Neural progenitor cell (in vitro differentiated cells): ENCODE data around the gene FKBP1A. TPM values are rescaled to one million over a fixed set of nuclear protein-coding genes. Genes with fewer than 3 reads are reported as not detected.
"Not testable (repeated sequence)": the region's sequence is repeated elsewhere in the genome, so short reads cannot be mapped to it uniquely, and the experiment has no call there.

ENCODE experiments used
- DNase-seq: peaks from one replicate; pipeline ENCODE4 v3.0.0-alpha.2; 2016; ENCODE audit warnings: low spot score
- H2AFZ ChIP-seq: fragments of 200-600 bp; sonication (generic); replicated peaks from 2 replicates; pipeline ENCODE4 v1.6.1; 2016; ENCODE audit warnings: antibody characterized with exemption
- H3F3A ChIP-seq: fragments of 200-600 bp; sonication (generic); 2 replicates; pipeline ENCODE4 v1.6.1; 2016; ENCODE audit warnings: antibody characterized with exemption, low read depth
- H3K27ac ChIP-seq: fragments of 200-600 bp; sonication (generic); 2 replicates; pipeline ENCODE4 v1.5.1; 2016; ENCODE audit warnings: mild to moderate bottlenecking
- H3K27me3 ChIP-seq: fragments of 200-600 bp; sonication (generic); 2 replicates; pipeline ENCODE4 v1.6.1; 2016; ENCODE audit warnings: mild to moderate bottlenecking, moderate library complexity
- H3K36me3 ChIP-seq: fragments of 200-600 bp; sonication (generic); 2 replicates; pipeline ENCODE4 v1.5.1; 2016
- H3K4me1 ChIP-seq: fragments of 200-600 bp; sonication (generic); 2 replicates; pipeline ENCODE4 v1.6.1; 2016; ENCODE audit warnings: mixed run types
- H3K4me2 ChIP-seq: fragments of 200-600 bp; sonication (generic); 2 replicates; pipeline ENCODE4 v1.6.1; 2016
- H3K4me3 ChIP-seq: fragments of 200-600 bp; sonication (generic); 2 replicates; pipeline ENCODE4 v1.5.1; 2016
- H3K79me2 ChIP-seq: fragments of 200-600 bp; sonication (generic); 2 replicates; pipeline ENCODE4 v1.6.1; 2016; ENCODE audit warnings: low read depth
- H3K9ac ChIP-seq: fragments of 200-600 bp; sonication (generic); 2 replicates; pipeline ENCODE4 v1.6.1; 2016
- H3K9me3 ChIP-seq: fragments of 200-600 bp; sonication (generic); 2 replicates; pipeline ENCODE4 v1.5.1; 2016; ENCODE audit warnings: low read depth
- H4K20me1 ChIP-seq: fragments of 200-600 bp; sonication (generic); 2 replicates; pipeline ENCODE4 v1.6.1; 2016; ENCODE audit warnings: low read depth
- H3K27ac Mint-ChIP-seq: 3 replicates; pipeline ENCODE4 v1.8.0; 2021; ENCODE audit warnings: mixed read lengths
- H3K27me3 Mint-ChIP-seq: 2 replicates; pipeline ENCODE4 v1.8.0; 2022; ENCODE audit warnings: low read depth, mild to moderate bottlenecking, inconsistent platforms, moderate library complexity, mixed read lengths; ENCODE audit not compliant: insufficient read depth
- H3K36me3 Mint-ChIP-seq: 3 replicates; pipeline ENCODE4 v1.8.0; 2021; ENCODE audit warnings: mixed read lengths
- H3K4me1 Mint-ChIP-seq: 3 replicates; pipeline ENCODE4 v1.8.0; 2021; ENCODE audit warnings: mixed read lengths
- H3K4me3 Mint-ChIP-seq: 3 replicates; pipeline ENCODE4 v1.8.0; 2021; ENCODE audit warnings: mild to moderate bottlenecking, moderate library complexity, mixed read lengths
- H3K9me3 Mint-ChIP-seq: 3 replicates; pipeline ENCODE4 v1.8.0; 2020; ENCODE audit warnings: mixed read lengths
- EZH2 ChIP-seq: fragments of 200-600 bp; sonication (generic); IDR thresholded peaks from 2 replicates; pipeline ENCODE4 v1.6.1; 2017; ENCODE audit warnings: antibody characterized with exemption, mild to moderate bottlenecking, moderate library complexity
- EZH2phosphoT487 ChIP-seq: fragments of 200-600 bp; sonication (generic); IDR thresholded peaks from 2 replicates; pipeline ENCODE4 v1.6.1; 2017; ENCODE audit warnings: antibody characterized with exemption
- total RNA-seq: library from RNA; depleted of rRNA; stranded (reverse); fragments of >200 nt; gene quantifications from 2 replicates; pipeline ENCODE4 v1.2.3, GENCODE V29; 2015; ENCODE audit warnings: low replicate concordance
- TF ChIP-seq, protein P1 (sequence below): fragments of 200-600 bp; sonication (generic); IDR thresholded peaks from 2 replicates; pipeline ENCODE4 v1.5.1; 2017; ENCODE audit warnings: antibody characterized with exemption, mild to moderate bottlenecking

Gene FKBP1A
- total RNA-seq, 1 donor from 2014 or later, result 128 TPM

DNA sequence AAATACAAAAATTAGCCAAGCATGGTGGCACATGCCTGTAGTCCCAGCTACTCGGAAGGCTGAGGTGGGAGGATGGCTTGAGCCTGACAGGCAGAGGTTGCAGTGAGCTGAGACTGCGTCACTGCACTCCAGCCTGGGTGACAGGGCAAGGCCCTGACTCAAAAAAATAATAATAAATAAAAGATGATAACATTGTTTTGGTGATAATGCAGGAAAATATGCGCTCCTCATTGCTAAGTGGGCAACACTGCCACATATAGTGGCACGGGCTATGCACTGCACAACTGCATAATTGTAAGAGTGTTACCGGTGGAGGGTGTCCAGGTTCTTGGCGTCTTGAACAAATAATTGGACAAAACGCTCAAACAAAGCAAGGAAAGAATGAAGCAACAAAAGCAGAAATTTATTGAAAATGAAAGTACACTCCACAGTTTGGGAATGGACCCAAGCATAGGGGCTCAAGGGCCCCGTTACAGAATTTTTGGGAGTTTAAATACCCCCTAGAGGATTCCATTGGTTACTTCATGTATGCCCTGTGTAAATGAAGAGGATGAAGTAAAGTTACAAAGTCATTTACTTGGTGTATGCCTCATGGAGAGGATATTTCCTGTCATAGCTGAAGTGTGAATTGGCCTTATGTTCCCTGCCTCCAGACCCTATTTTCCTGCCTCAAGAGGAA lies 49.3 kb downstream of the FKBP1A start:
- not testable (repeated sequence) for H3K4me1 Mint-ChIP-seq, H3K36me3 ChIP-seq, H3K27ac ChIP-seq, H3K27ac Mint-ChIP-seq, H3K9me3 ChIP-seq, H3K79me2 ChIP-seq, H3K4me1 ChIP-seq, H3K9ac ChIP-seq, H4K20me1 ChIP-seq, H3K27me3 Mint-ChIP-seq, H3K4me2 ChIP-seq, H3K4me3 ChIP-seq, H3F3A ChIP-seq, H3K4me3 Mint-ChIP-seq, H3K27me3 ChIP-seq, H2AFZ ChIP-seq, DNase-seq
- TF ChIP-seq, protein P1, sequence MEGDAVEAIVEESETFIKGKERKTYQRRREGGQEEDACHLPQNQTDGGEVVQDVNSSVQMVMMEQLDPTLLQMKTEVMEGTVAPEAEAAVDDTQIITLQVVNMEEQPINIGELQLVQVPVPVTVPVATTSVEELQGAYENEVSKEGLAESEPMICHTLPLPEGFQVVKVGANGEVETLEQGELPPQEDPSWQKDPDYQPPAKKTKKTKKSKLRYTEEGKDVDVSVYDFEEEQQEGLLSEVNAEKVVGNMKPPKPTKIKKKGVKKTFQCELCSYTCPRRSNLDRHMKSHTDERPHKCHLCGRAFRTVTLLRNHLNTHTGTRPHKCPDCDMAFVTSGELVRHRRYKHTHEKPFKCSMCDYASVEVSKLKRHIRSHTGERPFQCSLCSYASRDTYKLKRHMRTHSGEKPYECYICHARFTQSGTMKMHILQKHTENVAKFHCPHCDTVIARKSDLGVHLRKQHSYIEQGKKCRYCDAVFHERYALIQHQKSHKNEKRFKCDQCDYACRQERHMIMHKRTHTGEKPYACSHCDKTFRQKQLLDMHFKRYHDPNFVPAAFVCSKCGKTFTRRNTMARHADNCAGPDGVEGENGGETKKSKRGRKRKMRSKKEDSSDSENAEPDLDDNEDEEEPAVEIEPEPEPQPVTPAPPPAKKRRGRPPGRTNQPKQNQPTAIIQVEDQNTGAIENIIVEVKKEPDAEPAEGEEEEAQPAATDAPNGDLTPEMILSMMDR, result peak; percentile 32
- Mint-ChIP-seq H3K9me3 (peaks cover 17% of the 10 kb centered on the region), H3K36me3 (peaks cover 22% of the 10 kb centered on the region)

DNA sequence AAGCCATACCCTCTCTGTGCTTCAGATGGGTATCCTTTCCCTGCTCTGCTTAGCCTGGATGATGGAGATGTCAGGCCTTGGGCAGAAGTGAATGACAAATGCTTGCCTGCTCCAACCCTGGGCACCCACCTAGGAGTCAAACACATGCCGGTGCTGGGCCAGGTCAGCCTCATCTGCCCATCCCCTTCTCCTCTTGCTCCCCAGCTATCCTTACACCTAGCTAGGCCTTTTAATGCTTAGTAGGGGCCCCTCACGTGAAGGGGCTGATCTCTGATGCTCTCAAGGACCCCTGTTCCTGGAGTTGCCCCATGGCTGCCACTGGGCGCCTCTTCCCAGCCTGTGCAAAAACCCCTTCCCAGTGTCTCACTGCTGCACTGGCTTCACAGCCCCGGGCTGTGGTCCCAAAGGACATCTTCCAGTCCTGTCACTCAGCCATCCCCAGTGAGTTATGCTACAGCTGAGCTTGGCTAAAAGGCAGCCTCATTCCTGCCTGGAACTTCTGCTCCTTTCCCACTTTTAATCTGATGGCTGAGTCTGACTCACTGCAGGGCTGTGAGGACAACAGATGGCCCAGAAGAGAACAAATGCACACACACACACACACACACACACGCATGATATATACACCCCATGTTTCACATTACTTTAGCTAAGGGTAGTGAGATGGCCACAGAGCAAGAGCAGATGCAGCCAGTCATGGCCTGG lies 51.1 kb downstream of the FKBP1A start:
- Histone ChIP-seq H3K4me1 (no peaks in the 10 kb centered on the region), H3K27ac (no peak overlapping the region), H3K27me3 (no peaks in the 10 kb centered on the region), H3K9ac (no peak overlapping the region), H3F3A (no peaks in the 10 kb centered on the region), H2AFZ (no peak overlapping the region), H3K4me3 (no peak overlapping the region), H3K9me3 (no peaks in the 10 kb centered on the region), H4K20me1 (peaks cover 6% of the 10 kb centered on the region), H3K4me2 (no peak overlapping the region), H3K36me3 (no peaks in the 10 kb centered on the region), H3K79me2 (no peaks in the 10 kb centered on the region)
- Mint-ChIP-seq H3K27me3 (no peaks in the 10 kb centered on the region), H3K4me3 (no peak overlapping the region), H3K4me1 (no peaks in the 10 kb centered on the region), H3K27ac (no peak overlapping the region), H3K9me3 (peaks cover 4% of the 10 kb centered on the region), H3K36me3 (peaks cover 14% of the 10 kb centered on the region)
- no peak for DNase-seq
- TF ChIP-seq, protein P1, result no peak
- no peak for TF ChIP-seq EZH2
- no peak for TF ChIP-seq EZH2phosphoT487

DNA sequence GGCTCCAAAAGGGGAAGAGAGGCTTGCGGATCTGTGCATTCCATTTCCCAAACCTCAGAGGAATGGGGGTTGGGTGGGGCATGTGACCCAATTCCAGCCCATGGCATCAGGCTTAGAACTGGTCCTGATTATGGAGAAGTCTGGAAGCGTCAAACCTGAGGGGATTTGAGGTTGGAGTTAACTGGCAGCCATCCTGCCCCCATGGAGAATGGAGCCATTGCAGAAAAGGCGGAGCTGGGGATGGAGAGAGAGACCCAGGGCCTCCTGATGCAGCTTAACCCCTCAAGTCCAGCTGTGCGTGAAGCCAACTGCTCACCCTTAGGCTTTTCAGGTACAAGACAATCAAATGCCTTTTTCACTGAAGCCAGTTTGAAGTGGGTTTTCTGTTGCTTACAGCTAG lies 54.1 kb downstream of the FKBP1A start:
- H3K36me3 Mint-ChIP-seq, result peaks cover 2% of the 10 kb centered on the region
- Histone ChIP-seq H4K20me1 (peaks cover 26% of the 10 kb centered on the region), H3F3A (no peaks in the 10 kb centered on the region), H3K27me3 (no peaks in the 10 kb centered on the region), H3K9me3 (no peaks in the 10 kb centered on the region), H3K4me3 (no peak overlapping the region), H3K4me2 (no peak overlapping the region), H3K27ac (no peak overlapping the region), H3K79me2 (no peaks in the 10 kb centered on the region), H3K9ac (no peak overlapping the region), H3K4me1 (no peaks in the 10 kb centered on the region), H2AFZ (no peak overlapping the region), H3K36me3 (no peaks in the 10 kb centered on the region)
- no peak overlapping the region for H3K4me3 Mint-ChIP-seq
- no peak for DNase-seq
- no peaks in the 10 kb centered on the region for H3K4me1 Mint-ChIP-seq
- no peaks in the 10 kb centered on the region for H3K9me3 Mint-ChIP-seq
- no peak overlapping the region for H3K27ac Mint-ChIP-seq
- TF ChIP-seq, protein P1, result no peak
- no peak for TF ChIP-seq EZH2phosphoT487
- no peak for TF ChIP-seq EZH2
- H3K27me3 Mint-ChIP-seq, result no peaks in the 10 kb centered on the region
